Epithelial cell of proximal tubule (primary cell): ENCODE results near the gene COL8A1. TPM values are rescaled to one million over a fixed set of nuclear protein-coding genes. Genes with fewer than 3 reads are reported as not detected.

Source experiments
- DNase-seq: peaks from one replicate; pipeline ENCODE4 v3.0.0-alpha.2; 2011; ENCODE audit warnings: low read depth
- H3K4me3 ChIP-seq: 2 replicates; pipeline ENCODE4 v1.5.1; 2011; ENCODE audit warnings: low read depth, mild to moderate bottlenecking, low read length
- total RNA-seq: library from RNA; depleted of rRNA; stranded (reverse); fragments of >200 nt; gene quantifications from 2 replicates; pipeline ENCODE4 v1.2.3, GENCODE V29; 2015
- TF ChIP-seq, protein P1 (sequence below): conservative IDR thresholded peaks from 2 replicates; pipeline ENCODE4 v1.5.1; 2012; ENCODE audit warnings: low read depth, mild to moderate bottlenecking, low read length

COL8A1 gene
- total RNA-seq, 1 donor from 2014 or later, result 60.5 TPM

DNA sequence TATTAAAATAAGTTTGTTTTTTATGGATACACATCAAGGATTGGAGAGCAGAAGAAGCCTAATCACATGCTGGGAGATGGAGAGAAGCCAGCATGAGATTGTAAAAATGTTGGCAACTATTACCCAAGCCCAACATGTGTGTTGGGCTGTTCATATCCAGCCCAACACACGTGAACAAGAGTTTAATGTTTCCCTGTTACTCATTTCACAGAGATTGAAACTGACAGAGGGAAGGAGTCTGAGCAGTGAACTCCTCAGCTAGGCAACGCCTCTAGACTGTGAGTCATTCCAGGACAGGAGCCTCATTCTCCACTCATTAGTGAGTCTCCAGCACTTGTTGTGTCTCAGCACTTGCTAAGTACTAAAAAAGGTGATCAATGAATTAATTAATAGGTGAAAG is 136.1 kb downstream of the COL8A1 start:
- H3K4me3 ChIP-seq, result no peak overlapping the region
- TF ChIP-seq, protein P1, sequence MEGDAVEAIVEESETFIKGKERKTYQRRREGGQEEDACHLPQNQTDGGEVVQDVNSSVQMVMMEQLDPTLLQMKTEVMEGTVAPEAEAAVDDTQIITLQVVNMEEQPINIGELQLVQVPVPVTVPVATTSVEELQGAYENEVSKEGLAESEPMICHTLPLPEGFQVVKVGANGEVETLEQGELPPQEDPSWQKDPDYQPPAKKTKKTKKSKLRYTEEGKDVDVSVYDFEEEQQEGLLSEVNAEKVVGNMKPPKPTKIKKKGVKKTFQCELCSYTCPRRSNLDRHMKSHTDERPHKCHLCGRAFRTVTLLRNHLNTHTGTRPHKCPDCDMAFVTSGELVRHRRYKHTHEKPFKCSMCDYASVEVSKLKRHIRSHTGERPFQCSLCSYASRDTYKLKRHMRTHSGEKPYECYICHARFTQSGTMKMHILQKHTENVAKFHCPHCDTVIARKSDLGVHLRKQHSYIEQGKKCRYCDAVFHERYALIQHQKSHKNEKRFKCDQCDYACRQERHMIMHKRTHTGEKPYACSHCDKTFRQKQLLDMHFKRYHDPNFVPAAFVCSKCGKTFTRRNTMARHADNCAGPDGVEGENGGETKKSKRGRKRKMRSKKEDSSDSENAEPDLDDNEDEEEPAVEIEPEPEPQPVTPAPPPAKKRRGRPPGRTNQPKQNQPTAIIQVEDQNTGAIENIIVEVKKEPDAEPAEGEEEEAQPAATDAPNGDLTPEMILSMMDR, result no peak

DNA sequence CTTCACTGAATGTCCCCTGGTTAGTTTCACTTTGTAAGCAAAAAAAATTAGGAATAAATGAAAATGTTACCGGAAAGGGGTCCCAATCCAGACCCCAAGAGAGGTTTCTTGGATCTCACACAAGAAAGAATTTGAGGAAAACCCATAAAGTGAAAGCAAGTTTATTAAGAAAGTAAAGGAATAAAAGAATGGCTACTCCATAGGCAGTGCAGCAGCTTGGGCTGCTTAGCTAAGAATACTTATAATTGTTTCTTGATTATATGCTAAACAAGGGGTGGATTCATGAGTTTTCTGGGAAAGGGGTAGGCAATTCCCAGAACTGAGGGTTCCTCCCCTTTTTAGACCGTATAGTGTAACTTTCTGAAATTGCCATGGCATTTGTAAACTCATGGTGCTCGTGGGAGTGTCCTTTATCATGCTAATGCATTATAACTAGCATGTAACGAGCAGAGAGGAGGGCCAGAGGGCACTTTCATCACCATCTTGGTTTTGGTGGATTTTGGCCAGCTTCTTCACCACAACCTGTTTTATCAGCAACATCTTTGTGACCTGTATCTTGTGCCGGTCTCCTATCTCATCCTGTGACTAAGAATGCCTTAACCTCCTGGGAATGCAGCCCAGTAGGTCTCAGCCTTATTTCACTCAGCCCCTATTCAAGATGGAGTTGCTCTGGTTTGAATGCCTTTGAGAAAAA is 138.3 kb downstream of the COL8A1 start:
- H3K4me3 ChIP-seq, result no peak overlapping the region
- TF ChIP-seq, protein P1, result no peak
- DNase-seq, result no peak

More for the DNA sequence above, 136.1 kb downstream of the COL8A1 start:
- peak; percentile 65 for DNase-seq

DNA sequence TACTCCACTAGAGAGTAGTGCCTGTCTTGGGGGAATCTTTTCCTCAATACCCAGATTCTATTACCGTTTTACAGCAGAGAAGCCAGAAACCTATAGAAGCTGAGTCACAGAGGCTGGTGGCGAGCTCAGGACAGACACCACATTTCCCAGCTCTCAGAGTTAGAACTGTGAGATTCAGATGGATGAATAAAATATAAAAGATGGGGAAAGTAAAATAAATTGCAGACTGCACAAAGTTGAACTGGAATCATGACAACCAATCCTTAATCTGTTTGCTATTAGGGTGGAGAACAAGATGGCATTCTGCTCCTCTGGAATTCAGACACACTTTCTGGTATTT is 138.8 kb downstream of the COL8A1 start:
- DNase-seq, result no peak
- H3K4me3 ChIP-seq, result no peak overlapping the region
- TF ChIP-seq, protein P1, result no peak

DNA sequence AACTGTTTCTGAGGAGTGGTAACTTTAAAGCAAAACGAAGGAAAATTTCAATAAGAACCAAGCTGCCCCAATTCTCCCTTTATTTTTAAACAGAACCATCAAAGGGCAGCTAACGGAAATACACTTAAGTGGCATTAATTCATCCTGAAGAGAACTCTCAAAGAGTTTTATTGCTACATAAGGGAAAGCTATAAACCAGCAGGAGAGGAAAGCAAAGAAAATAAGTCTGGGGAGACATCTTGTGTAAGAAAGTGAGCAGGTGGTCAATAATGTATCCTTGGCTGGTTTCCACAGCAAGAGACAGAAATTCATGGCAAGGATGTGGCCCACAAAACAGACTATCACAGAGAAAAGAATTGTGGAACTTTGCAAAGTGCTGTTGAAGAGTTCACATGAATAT is 139.3 kb downstream of the COL8A1 start:
- no peak for DNase-seq
- H3K4me3 ChIP-seq, result no peak overlapping the region
- TF ChIP-seq, protein P1, result no peak

DNA sequence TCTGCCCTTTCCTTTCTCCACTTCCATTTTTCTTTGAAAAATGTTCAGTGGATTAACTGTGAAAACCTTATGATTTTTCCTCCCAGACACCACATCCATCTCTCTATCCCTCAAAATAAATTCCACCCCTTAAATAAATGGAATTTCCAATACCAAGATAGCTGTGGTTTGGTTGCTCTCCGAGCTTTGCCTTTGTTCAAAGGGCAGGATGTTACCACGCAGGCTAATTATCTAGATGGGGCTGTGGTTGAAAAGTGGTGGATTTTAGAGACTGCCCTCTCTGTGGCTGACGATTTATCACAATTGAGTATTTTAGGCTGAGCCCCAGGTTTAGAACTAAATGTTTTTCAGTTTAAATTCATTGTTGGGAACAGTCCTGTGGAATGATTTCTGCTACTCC is 142.4 kb downstream of the COL8A1 start:
- TF ChIP-seq, protein P1, result no peak
- no peak for DNase-seq

DNA sequence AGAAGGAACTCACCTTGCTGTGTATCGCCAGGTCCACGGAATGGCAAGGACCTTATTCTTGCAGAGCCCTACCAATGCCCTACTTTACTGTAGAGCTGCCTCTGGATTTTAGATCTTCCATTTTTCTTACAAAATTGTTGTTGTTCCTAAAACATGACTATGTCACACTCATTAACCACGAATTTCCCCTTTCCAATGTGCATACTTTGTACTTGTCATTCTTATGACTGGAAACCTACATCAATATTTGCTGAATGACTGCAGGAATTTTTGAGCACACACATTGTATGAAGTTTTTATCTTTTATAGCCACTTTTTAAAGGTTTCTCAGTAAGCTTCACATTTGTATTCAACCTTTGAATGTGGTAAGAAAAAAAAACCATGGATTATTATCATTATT is 143.4 kb downstream of the COL8A1 start:
- no peak for DNase-seq
- TF ChIP-seq, protein P1, result no peak
- no peak overlapping the region for H3K4me3 ChIP-seq

More for the DNA sequence above, 142.4 kb downstream of the COL8A1 start:
- H3K4me3 ChIP-seq, result no peak overlapping the region

DNA sequence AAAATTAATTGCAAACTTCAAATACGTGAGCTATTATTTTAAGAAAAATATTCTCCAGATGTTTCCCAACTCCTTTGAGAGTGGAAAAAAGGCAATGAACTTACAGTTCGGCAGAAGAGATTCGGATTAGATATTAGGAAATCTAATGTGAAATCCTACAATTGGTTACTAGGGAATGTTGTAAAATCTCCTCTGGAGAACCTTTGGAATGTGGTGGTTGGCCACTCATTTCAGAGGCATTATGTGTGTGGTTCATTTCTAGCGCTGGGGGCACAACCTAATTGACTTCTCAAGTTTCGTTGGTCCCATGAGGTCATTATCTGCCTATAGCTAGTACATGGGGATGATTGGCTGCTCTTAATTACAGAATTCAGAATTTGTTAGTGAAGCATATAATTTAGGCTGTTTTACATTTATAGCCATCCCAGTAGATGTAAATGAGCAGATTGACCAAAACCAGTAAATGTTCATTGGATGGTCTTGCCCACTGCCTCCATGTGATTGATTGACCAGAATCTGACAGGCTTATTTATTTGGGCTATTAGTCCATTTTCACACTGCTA is 144.7 kb downstream of the COL8A1 start:
- peak; percentile 95 for DNase-seq
- H3K4me3 ChIP-seq, result no peak overlapping the region
- TF ChIP-seq, protein P1, result no peak
